GM10266 (cell line): ENCODE data around the gene AGBL5.

Experiments
- DNase-seq: peaks from one replicate; pipeline ENCODE4 v3.0.0; 2012; ENCODE audit errors: extremely low spot score
- CTCF ChIP-seq: IDR thresholded peaks from 2 replicates; pipeline ENCODE4 v1.5.1; 2012; ENCODE audit warnings: mild to moderate bottlenecking, low read depth; ENCODE audit not compliant: control insufficient read depth, insufficient read depth; ENCODE audit errors: missing control alignments

AGBL5 gene

GRCh38 chr2:27084297-27085061 is 33.0 kb downstream of the AGBL5 start:
- no peak for TF ChIP-seq CTCF
- DNase-seq, result no peak

GRCh38 chr2:27085062-27085672 is 33.7 kb downstream of the AGBL5 start:
- TF ChIP-seq CTCF, result no peak
- no peak for DNase-seq

GRCh38 chr2:27085673-27086089 is 34.2 kb downstream of the AGBL5 start:
- peak; percentile 52 for DNase-seq
- peak; percentile 63 for TF ChIP-seq CTCF

GRCh38 chr2:27086090-27086723 is 34.7 kb downstream of the AGBL5 start:
- TF ChIP-seq CTCF, result peak; percentile 99

GRCh38 chr2:27086724-27087593 is 35.5 kb downstream of the AGBL5 start, which contains the start of gene KHK:
Gene KHK (plus strand): TSS chr2:27086772. CDS start chr2:27087260, 488 bp downstream.
- DNase-seq, result peak; percentile 50
- TF ChIP-seq CTCF, result no peak

More at GRCh38 chr2:27086090-27086723, 34.7 kb downstream of the AGBL5 start:
- peak; percentile 100 for DNase-seq

GRCh38 chr2:27087823-27088410 is 36.4 kb downstream of the AGBL5 start:
- DNase-seq, result no peak
- TF ChIP-seq CTCF, result no peak
